Renal cortical epithelial cell (primary cell): ENCODE measurements around the gene TP73. TPM values are rescaled to one million over a fixed set of nuclear protein-coding genes. Genes with fewer than 3 reads are reported as not detected.

Experiments
- DNase-seq: peaks from one replicate; pipeline ENCODE4 v3.0.0-alpha.2; 2011; ENCODE audit warnings: low read depth
- total RNA-seq: library from RNA; depleted of rRNA; stranded (reverse); fragments of >200 nt; gene quantifications from 2 replicates; pipeline ENCODE4 v1.2.3, GENCODE V29; 2014

TP73 gene
- under 0.01 TPM in 2 replicates for total RNA-seq

DNA sequence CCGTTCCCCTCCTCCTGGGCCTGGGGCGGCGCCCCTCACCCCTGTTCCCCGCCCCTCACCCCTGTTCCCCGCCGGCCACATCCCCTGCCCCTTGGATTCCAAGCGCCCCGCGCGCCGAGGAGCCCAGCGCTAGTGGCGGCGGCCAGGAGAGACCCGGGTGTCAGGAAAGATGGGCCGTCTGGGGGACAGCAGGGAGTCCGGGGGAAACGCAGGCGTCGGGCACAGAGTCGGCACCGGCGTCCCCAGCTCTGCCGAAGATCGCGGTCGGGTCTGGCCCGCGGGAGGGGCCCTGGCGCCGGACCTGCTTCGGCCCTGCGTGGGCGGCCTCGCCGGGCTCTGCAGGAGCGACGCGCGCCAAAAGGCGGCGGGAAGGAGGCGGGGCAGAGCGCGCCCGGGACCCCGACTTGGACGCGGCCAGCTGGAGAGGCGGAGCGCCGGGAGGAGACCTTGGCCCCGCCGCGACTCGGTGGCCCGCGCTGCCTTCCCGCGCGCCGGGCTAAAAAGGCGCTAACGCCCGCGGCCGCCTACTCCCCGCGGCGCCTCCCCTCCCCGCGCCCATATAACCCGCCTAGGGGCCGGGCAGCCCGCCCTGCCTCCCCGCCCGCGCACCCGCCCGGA, at the start of gene TP73:
TP73 (plus strand) TSS at position 587 of the 618 bp plus-strand sequence. CDS start 29,850 bp downstream, outside the sequence.
- DNase-seq = no peak

DNA sequence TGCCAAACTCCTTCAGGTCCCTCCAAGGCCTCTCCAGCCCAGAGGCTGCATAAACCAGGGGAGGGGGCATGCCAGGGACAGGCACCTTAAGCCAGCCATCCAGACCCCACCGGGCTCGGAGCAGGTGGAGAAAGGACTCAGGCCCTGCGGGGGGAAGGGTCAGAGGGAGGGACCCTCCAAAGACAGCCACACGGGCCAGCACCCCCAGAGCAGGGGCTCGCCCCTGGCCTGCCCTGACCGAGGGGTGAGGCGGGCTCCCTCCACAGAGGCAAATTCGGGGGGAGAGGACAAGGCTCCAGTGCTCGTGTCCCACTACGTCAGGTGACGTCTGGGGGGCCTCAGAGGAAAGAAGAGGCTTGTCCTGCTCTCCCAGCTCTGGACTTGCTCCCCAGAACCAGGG, 49.2 kb upstream of the TP73 start:
- no peak for DNase-seq

DNA sequence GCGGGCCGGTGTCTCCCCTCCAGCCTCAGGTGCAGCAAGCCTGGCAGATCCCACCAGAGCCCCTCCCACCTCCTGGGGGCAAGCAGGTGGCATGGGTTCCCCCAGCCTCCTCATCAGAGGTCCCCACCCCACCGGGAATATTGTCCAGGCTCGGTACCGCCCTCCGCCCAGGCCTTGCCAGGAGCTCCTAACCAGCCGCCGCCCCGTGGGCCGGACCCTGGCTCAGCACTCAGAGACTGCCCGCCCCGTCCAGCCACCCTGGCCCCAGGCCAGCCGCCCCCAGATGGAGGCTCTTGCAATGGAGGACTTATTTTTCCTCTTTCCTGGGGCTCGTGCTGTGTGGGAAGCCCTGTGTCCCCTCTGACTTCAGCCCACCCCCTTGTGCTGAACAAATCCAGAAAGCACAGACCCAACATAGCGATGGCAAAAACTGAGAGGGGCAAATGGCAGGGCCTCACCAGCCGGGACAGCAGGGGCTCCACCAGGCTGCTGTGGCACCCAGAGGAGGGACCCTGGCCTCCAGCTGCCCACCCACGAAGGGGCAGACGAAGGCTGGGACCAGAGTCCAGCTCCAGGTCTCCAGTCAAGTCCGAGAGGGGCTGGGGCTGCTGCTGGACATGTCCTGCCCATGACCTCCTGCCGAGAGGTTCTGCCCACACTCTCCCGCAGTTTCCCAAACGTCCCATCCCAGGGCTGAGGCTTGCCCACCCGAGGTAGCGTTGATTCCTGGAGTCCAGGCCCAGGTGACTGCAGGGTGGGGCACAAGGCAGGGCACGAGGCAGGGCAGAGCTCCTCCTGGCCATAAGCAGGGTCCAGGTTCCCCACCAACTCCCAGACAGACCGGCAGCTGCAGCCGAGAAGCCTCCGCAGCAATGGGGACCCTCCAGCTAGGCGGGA, 48.5 kb upstream of the TP73 start:
- no peak for DNase-seq

DNA sequence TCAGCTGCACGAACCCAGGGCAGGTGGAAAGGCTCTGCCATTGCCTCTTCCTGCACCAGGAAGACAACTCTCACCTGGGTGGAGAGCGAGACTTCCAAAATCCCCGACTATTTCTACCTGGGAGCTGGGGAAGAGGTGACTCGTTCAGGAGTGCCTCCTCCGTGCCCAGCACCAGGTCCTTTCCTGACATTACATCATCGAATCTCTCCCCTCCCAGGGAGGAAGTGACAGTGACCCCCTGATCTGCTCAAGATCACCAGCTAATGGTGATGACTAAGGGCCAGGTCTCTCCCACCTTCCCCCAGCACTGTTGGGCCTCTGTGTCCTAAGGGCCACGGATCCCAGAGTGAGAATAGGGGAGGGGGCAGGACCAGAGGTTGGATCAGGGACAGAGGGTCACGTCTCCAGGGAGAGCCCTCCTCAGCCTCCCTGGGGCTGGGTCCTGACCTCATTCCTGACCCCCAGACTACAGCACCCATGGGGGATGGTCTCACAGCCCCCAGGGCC, 47.8 kb upstream of the TP73 start:
- no peak for DNase-seq

DNA sequence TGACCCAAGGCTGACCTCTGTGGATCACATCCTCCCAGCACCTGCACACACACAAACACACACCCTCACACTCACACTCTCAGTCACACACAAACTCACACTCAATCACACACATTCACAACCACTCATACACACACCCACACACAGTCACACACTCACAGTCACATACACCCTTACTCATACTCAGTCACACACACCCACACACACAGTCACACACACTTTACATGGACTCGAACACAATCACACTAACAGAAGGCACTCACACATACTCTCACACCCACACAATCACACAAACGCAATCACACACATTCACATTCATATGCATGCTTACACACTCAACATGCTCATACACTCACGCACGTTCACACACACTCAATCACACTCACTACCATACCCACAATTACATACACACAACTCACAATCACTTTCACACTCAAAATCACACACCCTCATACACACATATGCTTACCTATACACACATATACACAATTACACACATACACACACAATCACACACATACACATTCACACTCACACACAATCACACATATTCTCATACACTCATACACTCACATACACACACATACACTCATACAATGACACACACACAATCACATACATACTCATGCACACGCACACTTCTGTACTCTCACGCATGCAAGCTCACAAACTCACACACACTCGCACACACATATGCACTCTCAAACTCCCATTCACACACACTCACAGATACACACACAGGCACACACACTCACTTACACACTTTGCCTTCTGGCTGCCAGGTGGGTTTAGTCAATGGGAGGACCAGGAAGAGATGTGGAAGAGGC, 47.1 kb upstream of the TP73 start:
- no peak for DNase-seq

DNA sequence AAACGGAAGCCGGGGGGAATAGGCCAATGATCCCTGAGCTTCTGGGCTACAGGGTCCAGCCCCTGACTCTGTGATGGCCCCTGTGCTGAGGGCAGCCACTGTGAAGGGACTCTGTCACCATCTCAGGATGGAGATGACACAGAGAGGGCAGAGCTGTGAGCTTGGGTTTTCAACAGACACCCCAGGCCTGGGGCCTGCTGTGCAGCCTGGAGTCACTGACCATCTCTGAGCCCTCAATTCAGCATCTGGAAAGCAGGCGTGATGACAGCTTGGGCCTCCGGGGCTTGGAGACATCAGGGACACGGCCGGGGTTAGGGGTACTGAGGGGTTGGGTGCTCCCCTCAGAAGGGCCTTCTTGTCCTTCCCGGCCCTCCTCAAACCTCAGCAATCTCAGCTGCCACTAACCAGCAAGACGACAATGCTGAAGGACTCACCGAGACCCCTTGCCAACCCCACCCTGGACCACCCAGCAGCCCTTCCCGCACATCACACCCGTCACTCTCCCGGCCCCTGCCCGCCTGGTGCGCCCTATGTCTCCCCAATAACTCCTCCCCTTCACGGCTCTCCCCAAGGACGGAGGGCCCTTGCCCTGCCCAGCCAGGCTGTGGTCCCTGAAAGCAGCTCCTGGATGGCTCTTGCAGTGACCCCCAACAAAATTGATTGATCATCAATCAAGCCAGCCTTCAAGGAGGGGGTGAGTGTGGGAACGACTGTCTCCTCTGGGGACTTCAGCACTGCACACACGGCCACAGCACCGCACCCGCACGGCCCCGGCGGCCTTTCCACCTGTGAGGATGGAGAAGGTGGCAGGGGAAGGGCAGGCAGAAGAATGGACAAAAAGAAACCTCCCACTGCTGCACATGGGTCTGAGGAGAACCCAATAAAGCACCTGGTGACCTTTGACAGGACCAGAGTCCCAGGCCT, 45.3 kb upstream of the TP73 start:
- DNase-seq = no peak

DNA sequence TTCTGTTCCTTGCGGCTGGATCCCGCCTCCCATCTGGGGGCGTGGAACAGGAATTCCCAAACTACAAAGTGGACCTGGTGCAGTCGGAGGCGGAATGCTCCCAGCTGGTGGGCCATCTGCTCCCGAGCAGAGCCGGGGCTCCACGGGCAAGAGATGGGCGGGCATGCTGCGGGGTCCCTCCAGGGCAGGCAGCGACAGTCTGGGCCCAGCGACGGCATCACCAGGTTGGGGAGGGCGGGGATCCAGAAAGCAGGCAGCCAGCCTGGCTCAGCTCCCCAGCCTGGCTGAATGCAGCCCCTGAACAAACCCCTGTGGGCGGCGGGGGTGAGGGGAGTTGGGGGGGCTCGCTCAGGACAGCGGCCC, 44.6 kb upstream of the TP73 start:
- no peak for DNase-seq

DNA sequence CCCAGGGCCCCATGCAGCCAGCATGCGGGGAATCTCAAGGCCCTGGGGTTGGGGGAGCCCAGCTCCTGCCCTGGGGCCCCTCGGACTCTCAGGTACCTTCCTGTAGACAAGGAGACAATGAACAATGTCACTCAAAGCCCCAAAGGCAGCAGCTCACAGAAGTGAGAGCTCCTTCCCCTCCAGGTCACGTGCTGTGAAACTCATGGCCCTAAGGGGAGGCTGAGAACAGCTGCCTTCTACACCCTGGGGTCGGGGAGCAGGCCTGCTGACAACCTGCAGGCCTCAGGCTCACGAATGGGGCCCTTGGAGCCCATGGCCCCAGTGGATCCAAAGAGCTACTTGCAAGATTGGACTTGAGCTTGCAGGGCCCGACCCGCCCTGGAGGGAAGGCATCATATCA, 44.2 kb upstream of the TP73 start:
- DNase-seq = no peak

DNA sequence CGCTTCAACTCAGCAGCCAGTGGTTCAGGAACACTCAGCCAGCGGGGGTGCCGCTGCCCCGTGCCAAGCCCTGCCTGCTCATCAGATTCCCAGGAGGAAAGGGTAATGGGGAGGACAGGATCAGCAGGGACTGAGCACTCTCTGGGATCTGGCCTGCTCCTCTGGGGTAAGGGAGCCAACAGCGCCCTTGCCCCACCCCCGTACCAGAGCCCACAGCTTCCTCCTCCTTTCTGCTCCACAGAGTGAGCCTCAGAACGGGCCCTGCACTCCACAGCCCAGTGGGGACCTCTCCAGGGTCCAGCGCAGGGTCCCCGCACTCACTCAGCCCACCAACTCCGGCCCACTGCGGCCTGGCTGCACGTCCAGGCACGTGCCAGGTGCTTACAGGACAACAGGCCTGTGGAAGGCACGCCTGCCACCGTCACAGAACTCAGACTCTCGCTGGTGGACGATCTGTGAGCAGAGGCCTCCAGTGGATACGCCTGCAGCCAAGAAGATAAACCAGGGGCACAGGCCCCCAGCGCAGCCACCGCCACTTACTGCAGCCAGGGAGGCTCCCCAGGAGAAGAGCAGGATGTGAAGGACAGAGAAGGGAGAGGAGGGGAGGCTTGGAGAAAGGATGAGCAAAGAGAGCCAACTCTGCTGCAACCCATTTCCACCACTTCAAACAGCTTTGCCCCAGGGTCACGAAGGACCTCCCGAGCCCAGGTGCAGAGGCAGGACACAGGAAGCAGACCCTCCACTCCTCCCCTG, 43.1 kb upstream of the TP73 start:
- DNase-seq = no peak

DNA sequence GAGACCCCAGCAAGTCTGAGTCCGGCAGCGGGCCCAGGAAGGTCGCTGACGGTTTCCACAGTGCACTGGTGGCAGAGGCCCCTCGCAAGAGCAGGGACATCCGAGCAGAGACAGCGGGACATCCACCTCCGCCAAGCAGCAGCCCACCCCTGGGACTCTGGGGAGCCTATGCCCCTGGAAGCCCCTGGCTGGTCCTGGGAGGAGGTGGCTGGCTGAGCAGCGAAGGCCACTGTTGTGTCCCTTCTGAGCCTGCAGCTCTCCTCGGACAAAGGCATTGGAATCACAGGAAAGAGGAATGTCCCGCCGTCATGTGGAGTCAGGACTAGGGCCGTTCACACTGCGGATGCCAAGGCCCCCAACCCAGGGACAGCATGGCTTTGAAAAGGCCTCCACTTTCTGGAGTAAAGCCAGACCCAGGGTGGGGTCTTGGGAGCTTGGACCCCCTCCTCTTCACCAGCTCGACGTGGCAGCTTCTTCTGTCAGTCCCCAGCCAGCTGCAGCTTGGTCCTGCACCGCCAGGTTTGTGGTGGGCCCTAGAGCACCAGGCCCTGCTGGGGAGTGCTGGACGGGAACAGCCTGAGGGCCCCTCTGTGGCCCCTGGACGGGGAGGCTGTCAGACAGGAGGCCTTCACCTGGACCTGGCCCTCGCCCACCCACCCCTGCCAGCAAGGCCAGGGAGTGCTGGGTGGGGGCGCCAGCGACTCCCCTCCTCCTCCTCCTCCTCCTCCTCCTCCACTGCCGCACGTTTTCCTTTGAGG, 42.4 kb upstream of the TP73 start:
- no peak for DNase-seq

DNA sequence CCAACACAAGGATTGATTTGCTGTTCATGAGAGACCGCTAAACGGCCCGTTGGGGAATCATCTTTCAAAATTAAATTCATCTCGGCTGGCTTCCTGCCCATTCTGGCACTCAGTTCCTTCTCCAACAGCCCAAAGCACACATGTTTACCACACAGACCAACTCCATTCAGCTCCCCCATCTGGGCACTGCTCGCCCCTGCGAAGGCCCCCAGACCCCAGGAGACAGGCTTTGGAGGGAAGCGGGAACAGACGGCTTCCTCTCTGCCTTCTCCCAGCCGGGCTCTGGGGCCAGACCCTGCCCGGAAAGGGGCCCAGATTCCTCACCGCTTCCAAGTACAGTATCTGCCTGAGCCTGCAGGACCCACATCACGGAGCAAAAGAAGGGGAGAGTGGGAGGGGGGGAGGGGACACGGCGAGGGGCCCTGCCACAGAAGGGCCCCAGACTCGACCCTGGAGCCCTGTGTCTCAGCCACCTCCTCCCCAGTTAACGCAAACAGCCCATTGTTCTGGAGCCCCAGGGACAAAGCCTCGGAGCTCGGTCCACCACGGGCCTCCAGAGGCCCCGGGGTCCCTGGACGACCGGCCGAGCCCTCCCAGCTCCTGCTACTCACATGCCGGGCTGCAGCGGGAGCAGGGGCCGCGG, 41.7 kb upstream of the TP73 start:
- no peak for DNase-seq

DNA sequence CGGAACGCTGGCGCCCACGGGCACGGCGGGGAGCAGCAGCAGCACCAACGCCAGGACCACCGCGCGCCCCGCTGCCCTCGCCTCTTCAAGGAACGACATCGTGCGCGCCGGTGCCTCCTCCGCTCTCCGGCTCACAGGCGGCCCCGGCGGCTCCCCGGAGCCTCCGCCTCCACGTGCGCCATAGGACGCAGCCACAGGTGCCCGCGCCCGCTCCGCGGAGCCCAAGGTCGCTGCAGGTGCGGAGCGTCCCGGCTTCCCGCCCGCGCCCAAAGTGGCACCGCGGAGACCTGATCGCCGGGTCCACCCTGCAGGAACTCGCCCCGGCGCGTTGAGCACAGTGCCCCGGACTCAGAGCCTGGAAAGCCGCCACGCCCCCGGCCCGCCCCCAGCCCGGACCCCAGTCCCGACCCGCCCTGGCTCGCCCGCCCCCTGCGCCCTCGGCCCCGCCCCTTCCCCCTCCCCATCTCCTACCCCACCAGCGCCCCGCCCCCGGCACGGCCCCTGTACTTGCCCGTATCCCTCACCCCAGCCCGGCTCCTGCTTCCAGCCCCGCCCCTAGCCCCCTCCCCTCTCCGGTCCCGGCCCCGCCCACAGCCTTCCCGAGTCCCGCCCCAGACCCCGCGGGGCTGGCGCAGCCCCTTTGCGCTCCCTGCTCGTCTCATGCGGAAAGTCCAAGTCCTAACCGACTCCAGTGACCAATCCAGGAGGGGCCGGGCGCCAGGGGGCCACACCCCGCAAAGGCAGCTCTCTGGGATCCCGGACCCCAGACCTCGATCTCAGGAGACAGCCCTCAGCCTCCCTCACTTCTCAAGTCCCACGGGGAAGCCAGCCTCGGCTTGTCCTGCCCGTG, 40.9 kb upstream of the TP73 start, which contains the start of gene MEGF6:
MEGF6 (minus strand) TSS at position 339 of the 850 bp plus-strand sequence; CDS start at position 99, 240 bp downstream.
- DNase-seq = no peak

DNA sequence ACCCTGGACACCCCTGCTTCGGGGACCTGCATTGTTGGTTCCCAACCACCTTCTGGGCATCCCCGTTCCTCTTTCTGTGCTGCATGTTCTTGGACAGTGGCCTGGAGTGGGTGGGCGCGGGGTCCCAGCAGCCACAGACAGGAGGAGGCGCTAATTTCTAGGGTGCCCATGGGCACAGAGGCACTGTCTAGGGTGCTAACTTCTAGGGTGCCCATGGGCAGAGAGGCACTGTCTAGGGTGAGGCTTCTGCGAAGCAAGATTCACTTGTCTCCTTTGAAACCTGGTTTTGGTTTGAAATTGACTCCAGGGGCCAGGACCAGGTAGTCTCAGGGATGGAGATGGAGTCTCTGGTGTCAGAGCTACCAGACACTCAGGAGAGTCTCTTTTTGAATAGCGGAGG, 40.2 kb upstream of the TP73 start:
- no peak for DNase-seq

DNA sequence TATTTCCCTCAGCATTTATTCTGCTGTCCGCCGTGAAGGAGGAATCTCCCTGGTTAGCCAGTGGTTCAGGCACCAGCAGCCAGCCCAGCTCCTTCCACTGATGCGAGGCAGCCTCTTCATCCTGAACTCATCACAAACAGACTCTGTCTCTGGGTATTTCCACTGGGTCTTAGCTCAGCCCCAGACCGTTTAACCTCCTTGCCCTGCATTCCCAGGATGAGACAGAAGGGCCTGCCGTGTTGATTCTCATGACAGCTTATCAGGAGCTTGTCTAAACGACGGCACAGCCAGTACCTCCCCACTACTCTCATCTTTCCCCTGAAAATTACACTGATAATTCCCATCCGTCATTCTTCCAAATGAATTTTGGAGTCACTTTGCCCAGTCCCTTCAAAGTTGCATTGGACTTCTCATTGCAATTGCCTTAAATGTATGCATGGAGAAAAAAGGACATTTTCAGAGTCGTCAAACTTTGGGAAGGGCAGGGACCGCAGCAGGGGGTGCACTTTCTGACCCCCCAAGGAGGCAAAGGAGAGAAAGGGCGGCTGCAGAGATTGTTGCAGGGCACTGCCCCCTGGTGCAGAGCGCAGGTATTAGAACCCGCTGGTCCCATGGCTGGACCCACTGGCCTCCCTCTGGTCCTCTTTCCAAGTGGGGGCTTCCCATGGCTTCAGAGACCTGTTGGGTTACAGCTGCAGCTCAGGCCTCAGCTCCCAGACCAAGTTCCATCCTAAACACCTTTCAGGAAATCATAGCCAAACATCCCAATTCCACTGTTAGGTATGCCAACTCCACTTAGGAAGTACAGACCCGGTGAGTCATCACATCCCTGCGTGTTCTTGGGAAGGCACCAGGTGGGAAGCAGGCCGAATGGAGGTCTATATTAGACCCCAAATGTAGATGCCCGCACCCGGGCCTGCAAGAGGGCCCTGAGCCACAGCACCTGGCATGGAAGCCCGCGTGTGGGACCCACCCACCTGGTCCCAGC, 37.3 kb upstream of the TP73 start:
- DNase-seq = no peak

DNA sequence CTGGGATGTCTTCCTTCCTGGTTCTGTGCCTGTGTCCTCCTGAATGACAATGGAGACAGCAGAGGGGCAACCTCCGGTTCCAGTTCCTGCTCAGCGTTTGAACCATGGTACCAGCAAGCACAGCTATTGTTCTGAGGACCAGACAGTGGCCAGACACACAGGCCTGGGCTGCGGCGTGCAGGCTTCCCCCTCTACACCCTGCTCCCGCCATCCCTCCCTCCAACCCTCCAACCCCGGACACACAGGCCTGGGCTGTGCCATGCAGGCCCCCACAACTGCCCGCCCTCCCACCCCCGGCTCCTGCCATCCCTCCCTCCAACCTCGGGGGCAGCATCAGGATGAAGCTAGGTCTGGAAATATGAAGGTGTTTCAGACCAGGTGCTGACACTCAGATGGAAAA, 35.5 kb upstream of the TP73 start:
- DNase-seq = no peak

DNA sequence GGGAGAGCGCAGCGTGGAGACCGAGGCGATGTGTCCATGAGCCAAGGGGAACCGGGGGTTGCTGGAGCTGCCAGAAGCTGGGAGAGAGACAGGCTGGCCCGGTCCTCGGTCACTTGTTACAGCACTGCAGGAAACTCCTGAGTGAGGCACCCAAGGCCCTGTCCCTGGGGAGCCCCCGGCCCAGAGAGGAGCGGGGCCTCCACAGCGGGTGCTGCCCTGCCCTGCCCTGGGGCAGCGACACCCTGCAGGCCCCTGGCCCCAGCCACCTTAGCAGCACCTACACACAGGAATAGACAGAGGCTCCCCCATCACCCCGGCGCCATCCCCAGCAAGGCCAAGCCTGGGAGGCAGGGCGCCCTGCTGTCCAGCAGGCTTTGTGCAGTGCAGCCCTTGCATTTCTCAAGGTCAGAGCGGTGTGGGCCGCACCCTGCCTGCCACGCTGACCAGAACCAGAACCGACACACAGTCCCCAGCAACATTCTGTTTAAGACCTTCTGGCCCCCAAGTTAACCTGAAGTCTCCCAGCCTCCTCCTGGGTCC, 34.4 kb upstream of the TP73 start:
- DNase-seq = no peak

DNA sequence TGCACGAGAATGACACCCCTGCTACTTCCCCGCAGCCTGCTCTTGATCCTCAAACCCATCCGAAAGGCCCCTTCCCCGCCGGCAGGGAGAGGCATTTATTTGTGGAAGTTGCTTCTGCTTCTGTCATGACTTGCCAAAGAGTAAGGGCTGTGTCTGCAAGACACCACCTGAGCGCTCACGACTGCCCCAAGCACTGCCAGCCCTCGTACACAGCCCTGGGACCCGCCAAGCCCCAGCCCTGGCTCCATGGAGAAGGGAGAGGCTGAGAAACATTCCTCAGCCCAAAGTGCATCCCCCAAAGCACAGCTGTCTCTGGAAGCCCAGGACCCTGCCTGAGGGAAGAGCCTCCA, 33.8 kb upstream of the TP73 start:
- no peak for DNase-seq
